22Rv1 (cell line): ENCODE measurements around the gene ZFYVE28.

Experiments used
- CTCF ChIP-seq: fragments of 450-650 bp; IDR thresholded peaks from 2 replicates; pipeline ENCODE4 v1.5.1; 2017; ENCODE audit warnings: mild to moderate bottlenecking
- ZFX ChIP-seq: fragments of 450-650 bp; IDR thresholded peaks from 2 replicates; pipeline ENCODE4 v1.6.1; 2017; ENCODE audit warnings: antibody characterized with exemption, borderline replicate concordance

- peak; percentile 75 for TF ChIP-seq CTCF
- no peak for TF ChIP-seq ZFX
These were observed 5.3 kb downstream of the ZFYVE28 start for GRCh38 chr4:2412885-2413716.
